ENCODE measurements around the gene SIGLEC11. TPM values are rescaled to one million over a fixed set of nuclear protein-coding genes. Genes with fewer than 3 reads are reported as not detected.

SIGLEC11 gene
- total RNA-seq, 1 experiment from 2014 or later: not detected

DNA sequence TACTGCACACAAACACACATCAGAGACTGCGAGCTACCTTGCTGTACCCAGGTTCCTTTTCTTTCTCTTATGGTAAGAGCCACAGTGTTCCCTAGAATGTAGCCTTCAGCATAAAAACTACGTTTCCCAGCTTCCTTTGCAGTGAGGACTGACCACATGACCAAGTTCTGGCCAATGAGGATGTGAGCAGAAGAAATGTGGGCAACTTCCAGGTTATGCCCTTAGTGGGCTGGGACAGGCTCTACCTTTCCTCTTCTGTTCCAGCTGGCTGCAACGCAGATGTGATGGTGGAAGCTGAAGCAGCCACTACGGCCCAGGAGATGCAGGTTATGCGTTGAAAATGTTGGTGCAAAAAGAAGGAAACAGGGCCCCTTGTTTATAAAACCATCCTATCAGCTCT lies 36.7 kb upstream of the SIGLEC11 start:
- ChIA-PET CTCF (no interaction called here), POLR2A (ENCODE audit: low non-redundant PET) (no interaction called here)
- TF ChIP-seq, protein P1, sequence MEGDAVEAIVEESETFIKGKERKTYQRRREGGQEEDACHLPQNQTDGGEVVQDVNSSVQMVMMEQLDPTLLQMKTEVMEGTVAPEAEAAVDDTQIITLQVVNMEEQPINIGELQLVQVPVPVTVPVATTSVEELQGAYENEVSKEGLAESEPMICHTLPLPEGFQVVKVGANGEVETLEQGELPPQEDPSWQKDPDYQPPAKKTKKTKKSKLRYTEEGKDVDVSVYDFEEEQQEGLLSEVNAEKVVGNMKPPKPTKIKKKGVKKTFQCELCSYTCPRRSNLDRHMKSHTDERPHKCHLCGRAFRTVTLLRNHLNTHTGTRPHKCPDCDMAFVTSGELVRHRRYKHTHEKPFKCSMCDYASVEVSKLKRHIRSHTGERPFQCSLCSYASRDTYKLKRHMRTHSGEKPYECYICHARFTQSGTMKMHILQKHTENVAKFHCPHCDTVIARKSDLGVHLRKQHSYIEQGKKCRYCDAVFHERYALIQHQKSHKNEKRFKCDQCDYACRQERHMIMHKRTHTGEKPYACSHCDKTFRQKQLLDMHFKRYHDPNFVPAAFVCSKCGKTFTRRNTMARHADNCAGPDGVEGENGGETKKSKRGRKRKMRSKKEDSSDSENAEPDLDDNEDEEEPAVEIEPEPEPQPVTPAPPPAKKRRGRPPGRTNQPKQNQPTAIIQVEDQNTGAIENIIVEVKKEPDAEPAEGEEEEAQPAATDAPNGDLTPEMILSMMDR (conservative IDR thresholded peaks at IDR 0.05; ENCODE audit: low read depth, low read length): no peak
- TF ChIP-seq EZH2 (IDR thresholded peaks at IDR 0.05; ENCODE audit: borderline replicate concordance, low read depth, low read length, poor library complexity, severe bottlenecking): no peak
- no peaks in the 10 kb centered on the region for H3K27me3 ChIP-seq (replicated peaks; ENCODE audit: insufficient read depth, low read depth, low read length, poor library complexity)
- no peak overlapping the region for H3K27ac ChIP-seq (ENCODE audit: low read depth, low read length, poor library complexity, severe bottlenecking)
- no peak overlapping the region for H3K4me3 ChIP-seq (ENCODE audit: low read depth, low read length, poor library complexity, severe bottlenecking)
- H3K9me3 ChIP-seq (ENCODE audit: low read depth, low read length, poor library complexity, severe bottlenecking): no peaks in the 10 kb centered on the region
- peak; percentile 41 for DNase-seq (ENCODE audit: low spot score)
- intact Hi-C loops (cut with micrococcal nuclease; ENCODE audit: unreplicated experiment): no loop called here
- no peaks in the 10 kb centered on the region for H3K4me1 ChIP-seq (ENCODE audit: insufficient read depth, low read length, poor library complexity, severe bottlenecking)
- BruUV-seq (replicated peaks): no TSS peak
- peaks cover 24% of the 10 kb centered on the region for H3K36me3 ChIP-seq (ENCODE audit: insufficient read depth, low read length, poor library complexity, severe bottlenecking)

DNA sequence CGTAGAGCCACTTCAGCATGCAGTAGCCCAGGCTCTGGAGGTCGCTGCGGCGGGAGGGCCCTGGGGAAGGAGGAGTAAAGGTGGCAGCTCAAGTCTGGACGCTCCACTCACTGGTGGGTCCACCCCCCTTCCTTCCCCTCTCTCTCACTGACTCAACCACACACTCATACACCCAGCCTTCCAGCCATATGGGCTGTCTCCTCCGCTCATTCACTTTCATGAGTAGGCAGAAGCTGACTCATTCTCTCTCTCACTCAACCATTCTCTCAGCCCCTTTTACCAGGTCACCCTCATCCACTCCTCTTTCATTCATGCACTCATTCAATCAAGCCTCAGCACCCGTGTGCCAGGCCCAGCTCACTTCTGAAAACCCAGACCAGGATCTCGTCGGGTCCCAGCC lies 27.5 kb upstream of the SIGLEC11 start:
- ChIA-PET CTCF (no interaction called here), POLR2A (ENCODE audit: low non-redundant PET) (no interaction called here)
- no peak overlapping the region for H3K4me3 ChIP-seq (ENCODE audit: low read depth, low read length, poor library complexity, severe bottlenecking)
- TF ChIP-seq, protein P1 (conservative IDR thresholded peaks at IDR 0.05; ENCODE audit: low read depth, low read length): no peak
- no peak for TF ChIP-seq EZH2 (IDR thresholded peaks at IDR 0.05; ENCODE audit: borderline replicate concordance, low read depth, low read length, poor library complexity, severe bottlenecking)
- DNase-seq (ENCODE audit: low spot score): no peak
- intact Hi-C loops (cut with micrococcal nuclease; ENCODE audit: unreplicated experiment): no loop called here
- no peaks in the 10 kb centered on the region for H3K36me3 ChIP-seq (ENCODE audit: insufficient read depth, low read length, poor library complexity, severe bottlenecking)
- BruUV-seq (replicated peaks): no TSS peak
- H3K9me3 ChIP-seq (ENCODE audit: low read depth, low read length, poor library complexity, severe bottlenecking): no peaks in the 10 kb centered on the region
- no peak overlapping the region for H3K27ac ChIP-seq (ENCODE audit: low read depth, low read length, poor library complexity, severe bottlenecking)
- no peaks in the 10 kb centered on the region for H3K27me3 ChIP-seq (replicated peaks; ENCODE audit: insufficient read depth, low read depth, low read length, poor library complexity)
- no peaks in the 10 kb centered on the region for H3K4me1 ChIP-seq (ENCODE audit: insufficient read depth, low read length, poor library complexity, severe bottlenecking)

DNA sequence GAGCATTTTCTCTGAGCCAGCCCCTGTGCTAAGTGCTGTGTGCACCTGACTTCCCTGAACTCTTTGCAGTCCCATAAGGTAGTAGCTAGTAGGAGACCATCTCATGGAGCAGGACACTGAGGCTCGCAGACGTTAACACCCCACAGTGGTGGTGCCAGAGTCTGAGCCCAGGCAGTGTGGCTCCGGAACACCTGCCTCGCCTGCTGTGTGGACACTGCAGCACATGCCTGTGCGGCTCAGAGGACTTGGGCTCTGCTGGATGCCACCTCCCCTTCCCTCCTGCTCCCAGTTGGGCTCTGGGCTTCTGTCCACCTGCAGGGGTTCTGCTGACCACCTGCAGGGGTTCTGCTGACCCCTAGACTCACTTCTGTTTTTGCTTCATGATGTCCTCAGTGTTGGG lies 27.0 kb upstream of the SIGLEC11 start:
- intact Hi-C loops (cut with micrococcal nuclease; ENCODE audit: unreplicated experiment): no loop called here
- no peak overlapping the region for H3K4me3 ChIP-seq (ENCODE audit: low read depth, low read length, poor library complexity, severe bottlenecking)
- CTCF ChIA-PET: no interaction called here
- POLR2A ChIA-PET (ENCODE audit: low non-redundant PET): no interaction called here
- no peaks in the 10 kb centered on the region for H3K27me3 ChIP-seq (replicated peaks; ENCODE audit: insufficient read depth, low read depth, low read length, poor library complexity)
- no TSS peak for BruUV-seq (replicated peaks)
- no peak overlapping the region for H3K27ac ChIP-seq (ENCODE audit: low read depth, low read length, poor library complexity, severe bottlenecking)
- no peak for DNase-seq (ENCODE audit: low spot score)
- H3K9me3 ChIP-seq (ENCODE audit: low read depth, low read length, poor library complexity, severe bottlenecking): no peaks in the 10 kb centered on the region
- H3K4me1 ChIP-seq (ENCODE audit: insufficient read depth, low read length, poor library complexity, severe bottlenecking): no peaks in the 10 kb centered on the region
- TF ChIP-seq, protein P1 (conservative IDR thresholded peaks at IDR 0.05; ENCODE audit: low read depth, low read length): no peak
- TF ChIP-seq EZH2 (IDR thresholded peaks at IDR 0.05; ENCODE audit: borderline replicate concordance, low read depth, low read length, poor library complexity, severe bottlenecking): no peak
- H3K36me3 ChIP-seq (ENCODE audit: insufficient read depth, low read length, poor library complexity, severe bottlenecking): no peaks in the 10 kb centered on the region
